Left hindlimb (tissue), 1 donor: ENCODE results near the gene FAM83G.
"Not testable (repeated sequence)": the region's sequence is repeated elsewhere in the genome, so short reads cannot be mapped to it uniquely, and the experiment has no call there.

Source experiments
- DNase-seq: peaks from one replicate; pipeline ENCODE4 v3.0.0-alpha.2; 2018

FAM83G gene

DNA sequence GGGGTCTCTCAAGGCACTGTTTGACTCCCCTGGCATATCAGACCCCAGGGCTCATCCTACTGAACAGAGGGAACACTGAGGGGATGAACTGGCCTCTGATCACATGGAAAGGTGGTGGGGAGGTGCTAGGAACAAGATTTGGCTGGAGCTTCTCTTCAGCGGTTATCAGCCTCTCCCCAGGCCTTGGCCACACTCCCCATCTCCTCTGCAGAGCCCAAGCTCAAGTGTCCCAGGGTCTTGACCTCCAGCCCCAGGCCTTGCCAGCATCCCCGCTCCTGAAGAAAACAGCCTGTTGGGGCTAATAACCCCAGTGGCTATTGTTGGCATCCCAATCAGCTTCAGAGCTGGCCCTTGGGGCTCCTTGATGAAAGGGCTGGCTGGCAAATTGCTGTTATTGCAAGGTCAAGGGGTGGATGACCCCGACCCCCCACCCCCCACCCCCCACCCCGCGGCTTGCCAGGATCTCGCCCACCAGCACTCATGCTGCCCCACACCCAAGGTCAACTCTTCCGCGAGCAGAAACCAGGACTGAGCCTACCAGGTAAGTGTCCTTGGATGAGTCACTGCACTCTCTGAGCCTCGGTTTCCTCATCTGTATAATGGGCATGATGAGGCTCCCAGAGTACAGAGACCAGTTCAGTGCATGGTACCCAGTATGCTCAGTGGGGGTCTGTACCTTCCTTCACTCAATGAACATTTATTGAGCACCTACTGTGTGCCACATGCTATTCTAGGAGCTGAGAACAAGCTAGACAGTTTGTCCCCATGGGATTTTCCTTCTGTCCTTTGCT, 18.8 kb upstream of the FAM83G start:
- DNase-seq: no peak

DNA sequence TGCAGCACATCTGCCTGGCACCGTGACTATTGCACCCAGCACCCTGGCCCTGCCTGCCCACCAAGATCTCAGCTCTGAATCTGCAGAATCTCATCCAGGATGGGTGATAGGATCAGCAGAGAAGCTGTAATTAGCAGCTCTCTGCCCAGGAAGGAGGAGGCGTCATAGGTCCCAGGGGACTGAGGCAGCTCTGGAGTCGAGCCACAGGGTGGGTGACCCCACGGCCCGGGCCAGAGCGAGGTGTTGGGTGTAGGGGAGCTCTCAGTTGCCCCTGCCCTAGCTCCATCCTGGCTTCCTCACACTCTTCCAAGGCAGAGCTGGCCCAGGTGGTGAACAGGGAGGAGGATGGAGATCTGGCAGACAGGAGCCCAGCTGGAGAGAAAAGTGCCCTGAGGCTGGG, 18.2 kb upstream of the FAM83G start:
- no peak for DNase-seq

DNA sequence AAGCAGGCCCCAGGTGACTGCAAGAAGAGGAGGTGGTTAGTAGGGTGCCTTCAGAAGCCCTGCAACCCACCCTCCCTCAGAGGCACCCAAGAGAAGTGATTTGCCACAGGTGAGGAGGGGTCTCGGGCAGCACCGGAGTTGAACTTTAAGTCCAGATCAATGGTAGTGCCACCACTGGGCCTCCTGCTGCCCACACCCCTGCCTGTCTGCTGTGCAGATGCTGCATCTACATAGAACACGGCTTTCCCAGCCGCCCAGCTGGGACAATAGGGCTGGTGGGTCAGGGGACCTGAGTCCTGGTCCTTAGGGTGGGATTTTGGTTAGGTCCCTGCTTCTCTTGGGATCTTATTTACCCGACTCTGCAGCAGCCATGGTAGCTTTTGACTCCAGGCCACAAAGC, 17.6 kb upstream of the FAM83G start:
- no peak for DNase-seq

DNA sequence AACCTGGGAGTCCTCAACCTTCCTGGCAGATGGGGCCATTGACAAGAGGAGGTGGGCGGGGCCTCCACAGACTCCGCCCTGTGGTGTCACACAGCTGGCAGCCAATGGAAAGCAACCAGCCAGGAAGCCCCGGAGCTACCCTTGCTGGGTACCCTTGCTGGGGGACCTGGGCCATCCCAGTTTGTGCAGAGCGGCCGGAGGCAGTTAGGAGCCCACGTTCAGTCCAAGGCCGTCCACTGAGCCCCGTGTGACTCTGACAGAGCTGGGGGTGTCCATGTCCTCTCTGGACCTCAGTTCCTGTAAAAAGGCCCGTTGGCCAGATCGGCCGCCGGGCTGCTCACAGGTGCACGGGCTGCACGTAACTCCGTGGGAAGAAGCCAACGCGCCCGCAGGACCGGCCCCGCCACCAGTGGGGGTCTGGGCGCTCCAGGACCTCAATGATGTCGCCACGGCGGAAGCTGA, 17.1 kb upstream of the FAM83G start:
- no peak for DNase-seq

DNA sequence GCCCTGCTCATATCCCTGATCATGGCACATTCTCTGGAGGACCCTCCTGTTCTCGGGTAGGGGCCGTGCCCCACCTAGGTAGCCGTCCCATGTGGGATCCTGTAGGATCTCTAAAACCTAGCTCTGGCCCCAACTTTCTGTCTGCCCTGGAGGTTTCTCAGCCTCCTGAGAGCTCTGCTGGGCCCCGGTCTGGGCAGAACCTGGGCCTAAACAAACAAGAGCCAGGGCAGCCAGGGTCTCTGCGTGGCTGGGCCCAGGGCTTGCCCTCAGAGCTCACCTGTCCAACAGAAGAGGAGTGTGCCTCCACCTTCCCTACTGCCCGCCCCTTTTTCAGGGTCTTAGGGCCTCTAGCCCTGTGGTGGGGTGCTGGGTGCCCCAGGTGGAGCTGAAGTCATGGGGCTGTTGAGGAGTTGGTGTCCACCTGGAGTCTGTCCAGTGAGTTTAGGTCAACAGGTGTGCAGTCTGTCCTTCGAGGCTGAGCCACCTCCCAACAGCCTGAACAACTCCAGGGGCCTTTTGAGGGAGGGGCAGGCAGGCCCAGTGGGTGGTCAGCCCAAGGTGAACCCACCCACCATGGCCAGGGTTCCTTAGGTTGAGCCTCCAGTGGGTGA, 16.6 kb upstream of the FAM83G start:
- not testable (repeated sequence) for DNase-seq

GRCh38 chr17:19020016-19020415, 15.5 kb upstream of the FAM83G start:
- no peak for DNase-seq

GRCh38 chr17:19019041-19019941, 14.7 kb upstream of the FAM83G start:
- no peak for DNase-seq

DNA sequence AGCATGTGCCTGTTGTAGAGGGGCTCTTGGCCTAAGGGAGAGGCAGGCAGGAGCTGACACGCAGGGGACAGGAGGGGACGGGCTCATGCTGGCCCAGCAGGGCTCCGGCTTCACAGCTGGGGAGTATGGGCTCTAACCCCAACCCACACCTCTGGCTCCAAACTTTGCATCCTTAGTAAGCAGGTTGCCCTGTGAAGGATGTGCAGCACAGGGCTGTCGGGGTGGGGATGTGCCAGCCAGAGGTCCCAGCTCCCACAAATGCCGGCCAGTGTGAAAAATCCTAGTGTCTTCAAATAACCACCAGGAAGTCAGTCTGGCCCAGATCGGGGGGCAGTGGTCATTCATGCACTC, 14.0 kb upstream of the FAM83G start:
- DNase-seq: no peak

GRCh38 chr17:19017804-19018599, 13.4 kb upstream of the FAM83G start:
- no peak for DNase-seq

GRCh38 chr17:19017401-19017800, 12.8 kb upstream of the FAM83G start:
- no peak for DNase-seq

DNA sequence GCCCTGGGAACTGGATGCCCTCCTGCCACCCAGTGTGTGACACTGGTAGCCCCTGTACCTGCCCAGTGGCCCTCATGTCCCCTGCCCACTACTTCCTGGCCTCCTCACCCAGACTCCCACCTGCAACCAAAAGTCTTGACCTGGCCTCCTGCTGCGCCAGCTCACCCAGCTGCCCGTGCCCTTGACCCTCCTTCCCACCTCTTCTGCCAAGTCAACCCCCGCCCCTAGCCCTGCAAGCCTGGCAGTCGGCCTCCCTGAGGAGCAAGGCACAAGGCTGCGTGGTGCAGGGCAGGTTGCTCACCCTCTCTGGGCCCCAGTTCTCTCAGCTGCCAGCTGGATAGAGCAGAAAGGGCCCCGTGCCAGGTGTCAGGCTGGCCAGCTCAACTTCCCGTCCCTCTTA, 12.3 kb upstream of the FAM83G start:
- no peak for DNase-seq

GRCh38 chr17:19016297-19016696, 11.7 kb upstream of the FAM83G start:
- no peak for DNase-seq

- no peak for DNase-seq
Measured at GRCh38 chr17:19015428-19015827, 10.9 kb upstream of the FAM83G start.

GRCh38 chr17:19014628-19015215, 10.2 kb upstream of the FAM83G start:
- DNase-seq: no peak

DNA sequence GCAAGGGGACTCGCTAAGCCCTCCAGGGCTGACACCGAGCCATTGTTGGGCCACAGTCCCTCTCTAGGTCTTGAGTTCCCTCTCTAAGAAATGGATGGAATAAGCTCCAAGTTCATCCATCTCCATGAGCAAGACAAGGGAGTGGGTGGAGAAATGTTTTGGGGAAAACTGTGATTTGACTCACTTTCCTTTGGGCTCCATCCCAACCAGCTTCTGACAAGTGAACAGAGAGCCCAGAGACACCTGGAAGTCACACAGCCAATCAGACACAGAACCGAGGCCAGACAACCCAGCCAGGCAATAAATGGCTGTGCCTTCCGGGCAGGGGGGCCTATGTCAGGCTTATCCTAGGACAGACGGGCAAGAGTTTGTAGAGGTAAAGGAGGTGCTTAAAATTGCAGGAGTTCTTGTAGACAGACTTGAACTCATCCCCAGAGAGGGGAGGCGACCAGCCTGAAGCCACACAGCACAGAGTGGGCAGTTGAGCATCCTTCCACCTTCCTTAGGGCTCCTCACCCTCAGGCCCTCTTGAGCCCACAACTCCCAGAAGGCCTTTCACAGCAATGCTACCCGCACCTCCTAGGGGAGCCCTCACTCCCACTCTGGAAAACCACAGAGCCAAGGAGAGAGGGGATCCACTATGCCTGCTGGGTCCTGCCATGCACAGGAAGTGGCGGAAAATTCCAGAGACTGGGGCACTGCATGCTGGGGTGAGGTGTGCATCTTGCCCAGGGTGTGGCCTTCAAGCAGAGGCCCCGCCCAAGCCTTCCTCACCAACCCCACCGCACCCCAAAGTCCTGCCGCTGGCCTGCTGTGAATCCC, 9.5 kb upstream of the FAM83G start:
- no peak for DNase-seq

DNA sequence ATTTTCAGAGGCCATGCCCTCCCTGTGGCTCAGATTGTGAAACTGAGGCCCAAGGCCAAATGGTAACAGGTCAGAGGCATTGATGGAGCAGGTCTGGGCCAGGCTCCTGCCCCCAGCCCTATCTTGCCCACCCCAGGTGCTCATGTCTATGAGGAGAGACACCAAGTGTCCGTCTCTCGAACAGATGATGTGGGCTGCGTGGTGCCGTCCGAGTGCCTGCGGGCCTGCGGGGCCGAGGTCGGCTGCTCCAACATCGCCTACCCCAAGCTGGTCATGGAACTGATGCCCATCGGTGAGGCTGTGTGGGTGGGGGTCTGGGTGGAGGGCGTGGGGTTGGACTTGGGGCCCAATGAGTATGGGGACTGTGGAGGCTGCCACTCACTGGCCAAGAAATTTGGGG, 8.7 kb upstream of the FAM83G start:
- no peak for DNase-seq

DNA sequence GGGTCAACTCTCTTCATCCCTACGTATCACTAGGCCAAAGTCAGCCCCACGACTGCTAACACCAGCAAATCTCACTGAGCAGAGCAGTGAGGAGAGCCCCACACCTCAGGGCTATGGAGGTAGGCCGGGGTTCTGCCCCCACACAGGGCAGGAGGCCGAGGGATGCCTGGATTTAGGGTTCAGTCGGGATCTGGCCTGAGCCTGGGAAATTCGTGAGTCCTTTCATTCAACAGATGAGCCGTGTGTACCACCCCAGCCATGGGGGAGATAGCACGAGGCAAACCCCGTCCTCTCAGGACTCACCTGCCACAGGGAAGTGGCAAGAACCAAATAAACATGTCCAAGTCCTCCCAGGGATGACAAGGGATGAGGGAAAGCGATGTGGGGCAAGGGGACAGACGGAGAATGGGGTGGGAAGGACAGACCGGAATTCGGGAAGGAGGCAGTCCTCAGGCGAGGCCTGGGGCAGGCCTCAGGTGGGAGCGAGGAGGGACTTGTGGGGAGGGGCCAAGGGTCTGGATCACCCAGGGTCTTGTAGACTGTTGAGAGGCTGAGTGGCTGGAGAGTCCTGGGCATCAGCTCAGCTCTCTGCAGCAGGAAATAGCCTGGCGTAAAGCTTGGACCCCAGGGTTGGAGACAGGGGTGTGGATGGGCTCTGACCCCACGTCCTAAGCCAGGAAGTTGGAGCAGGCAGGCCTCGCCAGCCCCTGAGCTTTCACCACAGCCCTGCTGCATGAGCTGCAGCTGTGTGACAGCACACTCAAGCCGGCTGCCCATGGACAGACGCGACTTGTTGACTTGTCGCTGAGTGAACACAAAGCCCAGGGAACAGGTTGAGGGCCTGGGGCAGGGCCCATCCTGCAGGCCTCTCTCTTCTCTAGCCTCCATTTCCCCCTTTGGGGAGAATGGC, 7.9 kb upstream of the FAM83G start:
- DNase-seq: no peak

GRCh38 chr17:19011581-19011980, 7.0 kb upstream of the FAM83G start:
- DNase-seq: no peak

GRCh38 chr17:19010729-19011505, 6.4 kb upstream of the FAM83G start:
- no peak for DNase-seq

DNA sequence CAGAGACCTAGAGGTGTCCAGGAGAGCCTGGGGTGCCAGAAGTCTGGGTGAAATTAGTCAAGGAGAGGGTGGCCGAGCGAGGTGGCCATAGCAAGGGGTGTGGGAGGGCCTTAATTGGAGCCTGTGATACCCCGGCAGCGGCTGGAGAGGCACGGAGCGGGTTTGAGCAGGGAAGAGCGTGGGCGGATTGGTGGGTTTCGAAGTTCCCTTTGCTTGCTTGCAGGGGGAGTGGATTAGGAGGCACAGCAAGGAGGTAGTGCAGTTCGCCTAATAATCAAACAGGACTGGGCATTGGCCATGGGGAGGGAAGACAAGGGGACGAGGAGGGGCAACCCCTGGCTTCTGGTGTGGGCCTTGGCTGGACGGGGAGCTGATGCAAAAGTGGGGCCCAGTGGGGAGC, 5.4 kb upstream of the FAM83G start:
- no peak for DNase-seq
